H1 (cell line): ENCODE results near the gene VEPH1. TPM values are rescaled to one million over a fixed set of nuclear protein-coding genes. Genes with fewer than 3 reads are reported as not detected.

Experiments used
- CTCF ChIA-PET: fragments of 300-600 bp; sonication (Branson Sonifier 250); formaldehyde crosslinking; loops from one replicate; lab custom pipeline; 2021; ENCODE audit not compliant: partially characterized antibody; lab: Charles Lee
- POLR2A ChIA-PET: fragments of 300-600 bp; sonication (Branson Sonifier 250); formaldehyde crosslinking; loops from one replicate; lab custom pipeline; 2021; ENCODE audit warnings: inconsistent platforms; ENCODE audit not compliant: partially characterized antibody; lab: Charles Lee
- DNase-seq, 2 experiments: peaks; one replicate each; pipeline versions ENCODE4 v3.0.0 to v3.0.0-alpha.2; 2010 to 2022; ENCODE audit warnings: low spot score in 2 of 2, low read depth in 1 of 2, mixed read lengths in 1 of 2
- FAIRE-seq: peaks from 2 replicates; lab custom pipeline; 2011; peaks lifted over from hg19 to GRCh38; lab: Jason Lieb, UNC
- H2AFZ ChIP-seq: 2 replicates; pipeline ENCODE4 v1.8.1; 2012; ENCODE audit warnings: low read length, inconsistent platforms
- H2AK5ac ChIP-seq: 2 replicates; pipeline ENCODE4 v1.6.1; 2013; ENCODE audit warnings: low read depth, low read length
- H2BK120ac ChIP-seq: replicated peaks from 2 replicates; pipeline ENCODE3; 2013; ENCODE audit warnings: low read depth, low read length, inconsistent platforms
- H2BK12ac ChIP-seq: 2 replicates; pipeline ENCODE4 v1.6.1; 2013; ENCODE audit warnings: low read depth, low read length
- H2BK15ac ChIP-seq: 2 replicates; pipeline ENCODE4 v1.6.1; 2013; ENCODE audit warnings: low read length
- H2BK20ac ChIP-seq: 2 replicates; pipeline ENCODE4 v1.6.1; 2013; ENCODE audit warnings: low read length
- H2BK5ac ChIP-seq: 2 replicates; pipeline ENCODE4 v1.6.1; 2013; ENCODE audit warnings: low read depth, low read length
- H3K14ac ChIP-seq: 2 replicates; pipeline ENCODE4 v1.6.1; 2013; ENCODE audit warnings: inconsistent platforms; ENCODE audit not compliant: insufficient read length
- H3K18ac ChIP-seq: 2 replicates; pipeline ENCODE4 v1.6.1; 2013; ENCODE audit warnings: low read length; ENCODE audit errors: extremely low read depth
- H3K23ac ChIP-seq: 2 replicates; pipeline ENCODE4 v1.6.1; 2013; ENCODE audit warnings: inconsistent platforms; ENCODE audit not compliant: insufficient read length
- H3K23me2 ChIP-seq: 2 replicates; pipeline ENCODE4 v1.6.1; 2013; ENCODE audit warnings: low read depth, low read length
- H3K27ac ChIP-seq: 2 replicates; pipeline ENCODE4 v1.6.1; 2011; ENCODE audit warnings: low read depth, low read length, inconsistent platforms
- H3K27me3 ChIP-seq, 4 experiments: replicated peaks in 1 of 4; 1 replicate in 1 of 4; 2 replicates in 3 of 4; pipeline versions ENCODE4 v1.6.1 to v1.8.1; 2011 to 2013; ENCODE audit warnings: low read length in 3 of 4, mild to moderate bottlenecking in 3 of 4, inconsistent platforms in 2 of 4, mixed read lengths in 2 of 4, moderate library complexity in 1 of 4; ENCODE audit not compliant: control insufficient read depth in 3 of 4, insufficient read depth in 3 of 4; ENCODE audit errors: extremely low read depth in 1 of 4
- H3K36me3 ChIP-seq, 4 experiments: 2 replicates each; pipeline versions ENCODE4 v1.6.1 to v1.8.1; 2011 to 2013; ENCODE audit warnings: mild to moderate bottlenecking in 4 of 4, low read length in 3 of 4, moderate library complexity in 2 of 4, control low read depth in 1 of 4, inconsistent platforms in 1 of 4; ENCODE audit not compliant: insufficient read depth in 4 of 4, control insufficient read depth in 2 of 4
- H3K4ac ChIP-seq: replicated peaks from 2 replicates; pipeline ENCODE3; 2013; ENCODE audit warnings: low read length, low read depth, mixed read lengths, inconsistent platforms; ENCODE audit not compliant: insufficient read length
- H3K4me1 ChIP-seq, 4 experiments: replicated peaks in 1 of 4; 1 replicate in 1 of 4; 2 replicates in 3 of 4; pipeline versions ENCODE4 v1.6.1 to v1.8.1; 2011 to 2013; ENCODE audit warnings: low read length in 3 of 4, inconsistent platforms in 2 of 4, mixed read lengths in 1 of 4; ENCODE audit not compliant: insufficient read depth in 4 of 4, control insufficient read depth in 3 of 4
- H3K4me2 ChIP-seq, 2 experiments: 2 replicates each; pipeline versions ENCODE4 v1.6.1 to v1.8.1; 2011 to 2013; ENCODE audit warnings: low read depth in 2 of 2, low read length in 2 of 2, control low read depth in 1 of 2, inconsistent platforms in 1 of 2, mild to moderate bottlenecking in 1 of 2; ENCODE audit not compliant: insufficient read depth in 1 of 2
- H3K4me3 ChIP-seq, 4 experiments: fragments of 200-600, 300-600 bp in 1 of 4; sonication (generic), shearing (Covaris generic), sonication (Bioruptor Twin) in 1 of 4; 2 replicates each; pipeline versions ENCODE4 v1.5.1 to v1.8.1; 2011 to 2016; ENCODE audit warnings: low read length in 4 of 4, low read depth in 3 of 4, control low read depth in 2 of 4, inconsistent platforms in 2 of 4, mild to moderate bottlenecking in 2 of 4, mixed read lengths in 1 of 4, moderate library complexity in 1 of 4; ENCODE audit not compliant: insufficient read depth in 2 of 4; ENCODE audit errors: extremely low read depth in 1 of 4
- H3K56ac ChIP-seq: replicated peaks from 2 replicates; pipeline ENCODE3; 2013; ENCODE audit warnings: low read depth, mild to moderate bottlenecking, mixed read lengths, low read length, inconsistent platforms; ENCODE audit not compliant: insufficient read length
- H3K79me1 ChIP-seq: 2 replicates; pipeline ENCODE4 v1.6.1; 2013; ENCODE audit warnings: low read depth, low read length, control low read depth
- H3K79me2 ChIP-seq, 2 experiments: 2 replicates each; pipeline versions ENCODE4 v1.6.1 to v1.8.1; 2012 to 2013; ENCODE audit warnings: low read length in 2 of 2, mild to moderate bottlenecking in 2 of 2, inconsistent platforms in 1 of 2; ENCODE audit not compliant: insufficient read depth in 2 of 2, control insufficient read depth in 1 of 2
- H3K9ac ChIP-seq, 4 experiments: replicated peaks in 1 of 4; 1 replicate in 1 of 4; 2 replicates in 3 of 4; pipeline versions ENCODE4 v1.6.1 to v1.8.1; 2011 to 2013; ENCODE audit warnings: low read depth in 3 of 4, low read length in 3 of 4, control low read depth in 2 of 4, mild to moderate bottlenecking in 2 of 4, moderate library complexity in 2 of 4, inconsistent platforms in 1 of 4; ENCODE audit errors: extremely low read depth in 1 of 4
- H3K9me3 ChIP-seq, 2 experiments: 2 replicates each; pipeline versions ENCODE4 v1.6.1 to v1.8.1; 2012 to 2013; ENCODE audit warnings: mild to moderate bottlenecking in 2 of 2, moderate library complexity in 2 of 2, control low read depth in 1 of 2, inconsistent platforms in 1 of 2, low read depth in 1 of 2, low read length in 1 of 2, mixed read lengths in 1 of 2; ENCODE audit not compliant: insufficient read depth in 2 of 2
- H4K20me1 ChIP-seq, 2 experiments: replicated peaks in 1 of 2; 2 replicates each; pipeline versions ENCODE3 to v1.8.1; 2011 to 2013; ENCODE audit warnings: inconsistent platforms in 2 of 2, low read length in 2 of 2, mild to moderate bottlenecking in 1 of 2; ENCODE audit not compliant: insufficient read depth in 2 of 2, control insufficient read depth in 1 of 2
- H4K5ac ChIP-seq: 2 replicates; pipeline ENCODE4 v1.6.1; 2013; ENCODE audit warnings: low read length, low read depth, mixed read lengths, inconsistent platforms; ENCODE audit not compliant: insufficient read length
- H4K8ac ChIP-seq: 2 replicates; pipeline ENCODE4 v1.8.0; 2013; ENCODE audit warnings: mild to moderate bottlenecking, moderate library complexity, low read length, inconsistent platforms; ENCODE audit not compliant: insufficient read depth; ENCODE audit errors: extremely low read depth
- H4K91ac ChIP-seq: replicated peaks from 2 replicates; pipeline ENCODE3; 2013; ENCODE audit warnings: low read length, mixed read lengths, inconsistent platforms; ENCODE audit not compliant: insufficient read length
- CBX8 ChIP-seq: fragments of 300-800, 300-1000 bp; sonication (generic); IDR thresholded peaks from 2 replicates; pipeline ENCODE4 v1.7.1; 2016; ENCODE audit warnings: low read depth, low read length, borderline replicate concordance
- CREB1 ChIP-seq: IDR thresholded peaks from 2 replicates; pipeline ENCODE4 v1.6.1; 2012; ENCODE audit warnings: inconsistent platforms
- GABPA ChIP-seq: IDR thresholded peaks from 2 replicates; pipeline ENCODE4 v1.6.1; 2011; ENCODE audit warnings: mild to moderate bottlenecking, low read length, moderate library complexity, borderline replicate concordance; ENCODE audit not compliant: insufficient read depth
- NRF1 ChIP-seq: IDR thresholded peaks from 2 replicates; pipeline ENCODE4 v1.6.1; 2011; ENCODE audit warnings: mild to moderate bottlenecking, low read depth, low read length, improper control_type of control experiment
- POLR2A ChIP-seq, 2 experiments: IDR thresholded peaks; 1 replicate in 1 of 2; 2 replicates in 1 of 2; pipeline ENCODE4 v1.6.1; 2011; ENCODE audit warnings: low read depth in 2 of 2, low read length in 2 of 2, mild to moderate bottlenecking in 2 of 2; ENCODE audit errors: control extremely low read depth in 1 of 2
- SIRT6 ChIP-seq: IDR thresholded peaks from one replicate; pipeline ENCODE4 v1.7.1; 2012; ENCODE audit warnings: low read length, inconsistent platforms
- TCF12 ChIP-seq: IDR thresholded peaks from 2 replicates; pipeline ENCODE4 v1.6.1; 2011; ENCODE audit warnings: low read depth, mild to moderate bottlenecking, low read length
- WGBS, 2 experiments: shearing (Covaris generic) in 1 of 2; methylation state at CpG; one replicate each; pipeline versions ENCODE4 v1.1.6 to v1.1.7; 2013 to 2015; ENCODE audit warnings: low lambda C conversion rate in 2 of 2, mixed read lengths in 2 of 2, inconsistent platforms in 1 of 2, low coverage in 1 of 2, missing lambda C conversion rate in 1 of 2; ENCODE audit not compliant: insufficient replicate concordance in 2 of 2, insufficient coverage in 1 of 2, insufficient read length in 1 of 2; ENCODE audit errors: extremely low coverage in 1 of 2, missing lambda C conversion rate in 1 of 2; 5-methylcytosine and 5-hydroxymethylcytosine counted together
- polyA plus RNA-seq, 7 experiments: library from polyadenylated mRNA; depleted of rRNA in 3 of 7; stranded (reverse) in 5 of 7; unstranded in 2 of 7; fragments of >200 nt in 5 of 7; fragments of 200-250 nt in 2 of 7; gene quantifications; 1 replicate in 5 of 7; 2 replicates in 1 of 7; 4 replicates in 1 of 7; pipeline versions ENCODE4 v1.2.1 to v1.2.3, GENCODE V29; 2011 to 2013; ENCODE audit warnings: missing spikeins in 2 of 7, mixed read lengths in 2 of 7
- total RNA-seq: library from RNA; stranded (reverse); fragmentation: NEBNext Ultra II Directional; extraction: Animal tissue kit (Norgen Biotek cat#: 25700); gene quantifications from 2 replicates; pipeline ENCODE4 v1.2.1, GENCODE V29; 2021
- TF ChIP-seq, protein P1 (sequence below): IDR thresholded peaks from 2 replicates; pipeline ENCODE4 v1.6.1; 2012; ENCODE audit warnings: inconsistent platforms

Gene VEPH1
- total and polyA plus RNA-seq, 2 of the 8 experiments (the other 6 are each of a cell fraction or from before 2014, with no cell fraction given), result 12.0 to 18.3 TPM

DNA sequence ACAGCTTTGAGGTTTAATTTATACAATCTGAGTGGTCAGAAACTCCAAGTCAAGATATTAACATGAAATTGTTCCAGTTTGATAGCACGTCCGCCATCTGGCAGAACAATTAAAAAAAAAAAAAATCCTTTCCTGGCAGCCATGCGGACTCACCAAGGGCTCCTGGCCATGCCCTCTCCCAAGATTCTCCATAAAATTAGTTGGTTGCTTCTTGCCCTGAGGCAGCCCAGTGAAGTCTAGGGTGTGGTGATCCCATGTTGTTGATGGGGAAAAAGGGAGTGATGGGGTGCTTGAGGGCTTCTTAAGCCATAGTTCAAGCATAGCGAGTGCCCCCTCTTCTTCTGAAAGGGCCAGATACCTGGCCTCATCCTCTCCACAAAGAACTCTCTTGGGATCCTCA, 261.6 kb downstream of the VEPH1 start:
- no peaks in the 10 kb centered on the region for H3K23me2 ChIP-seq
- no peak overlapping the region for H2BK20ac ChIP-seq
- no peak for DNase-seq
- ChIA-PET POLR2A (no interaction called here), CTCF (interaction anchor here (0.8 to 2.6 kb wide), 7 partner anchors 8 to 108 kb away, joined by 3 to 19 read pairs (median 5); no protein-coding TSS in a partner anchor)
- H3K79me2 ChIP-seq, result no peaks in the 10 kb centered on the region
- no peak overlapping the region for H3K27ac ChIP-seq
- H3K4me2 ChIP-seq, result no peak overlapping the region
- H3K4me3 ChIP-seq, result no peak overlapping the region
- H4K20me1 ChIP-seq, result no peaks in the 10 kb centered on the region
- H2BK120ac ChIP-seq, result no peak overlapping the region
- H3K9ac ChIP-seq, result no peak overlapping the region
- no peak overlapping the region for H3K23ac ChIP-seq
- H2AK5ac ChIP-seq, result no peak overlapping the region
- H3K56ac ChIP-seq, result no peak overlapping the region
- H2BK5ac ChIP-seq, result no peak overlapping the region
- no peak for FAIRE-seq
- TF ChIP-seq, protein P1, sequence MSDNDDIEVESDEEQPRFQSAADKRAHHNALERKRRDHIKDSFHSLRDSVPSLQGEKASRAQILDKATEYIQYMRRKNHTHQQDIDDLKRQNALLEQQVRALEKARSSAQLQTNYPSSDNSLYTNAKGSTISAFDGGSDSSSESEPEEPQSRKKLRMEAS, result no peak
- TF ChIP-seq CREB1 (no peak), CBX8 (no peak), POLR2A (IDR thresholded peaks at IDR 0.05; ENCODE audit: control extremely low read depth in 1 of 2, low read depth in 2 of 2, low read length in 2 of 2) (no peak), TCF12 (no peak), SIRT6 (no peak), GABPA (no peak), NRF1 (no peak)
- no peak overlapping the region for H3K18ac ChIP-seq
- H3K36me3 ChIP-seq, result no peaks in the 10 kb centered on the region
- H2BK15ac ChIP-seq, result no peak overlapping the region
- H3K27me3 ChIP-seq, result no peaks in the 10 kb centered on the region
- WGBS, 2 experiments, result 92% methylated on average over 4 of the region's 4 CpGs; no CpG with 5 or more reads in 1 of the 2 experiments
- no peak overlapping the region for H4K5ac ChIP-seq
- H3K4me1 ChIP-seq, result no peaks in the 10 kb centered on the region
- H3K14ac ChIP-seq, result no peak overlapping the region
- H2AFZ ChIP-seq, result no peak overlapping the region
- H4K8ac ChIP-seq, result no peak overlapping the region
- no peak overlapping the region for H2BK12ac ChIP-seq
- no peaks in the 10 kb centered on the region for H3K9me3 ChIP-seq
- no peak overlapping the region for H4K91ac ChIP-seq
- no peak overlapping the region for H3K4ac ChIP-seq
- no peaks in the 10 kb centered on the region for H3K79me1 ChIP-seq
